Mucosa of descending colon (tissue), 3 donors: ENCODE measurements around the gene NELFB. TPM values are rescaled to one million over a fixed set of nuclear protein-coding genes. Genes with fewer than 3 reads are reported as not detected.

Source experiments
- ATAC-seq: fragments of 200-7000 bp; cut with Tn5 transposase; one replicate; pipeline ENCODE4 v1.9.1; 2020; ENCODE audit warnings: mild to moderate bottlenecking, moderate library complexity
- DNase-seq, 3 donors: peaks; one replicate each; pipeline ENCODE4 v3.0.0-alpha.2; 2020
- H3K36me3 ChIP-seq: fragments of 200-600 bp; one replicate; pipeline ENCODE4 v1.8.0; 2021; ENCODE audit warnings: low read depth, mild to moderate bottlenecking
- H3K4me1 ChIP-seq: fragments of 200-600 bp; one replicate; pipeline ENCODE4 v1.8.0; 2021; ENCODE audit warnings: low read depth, mild to moderate bottlenecking
- H3K4me3 ChIP-seq: fragments of 200-600 bp; one replicate; pipeline ENCODE4 v1.8.0; 2021; ENCODE audit warnings: mild to moderate bottlenecking
- H3K9me3 ChIP-seq: fragments of 200-600 bp; one replicate; pipeline ENCODE4 v1.8.0; 2021; ENCODE audit warnings: mild to moderate bottlenecking
- CTCF ChIP-seq: fragments of 200-600 bp; IDR thresholded peaks from one replicate; pipeline ENCODE4 v1.8.0; 2022; ENCODE audit warnings: antibody characterized with exemption, mild to moderate bottlenecking
- intact Hi-C, 2 donors: fragments of 100-400 bp; cut with DNase I in 1 of 2; cut with micrococcal nuclease in 1 of 2; formaldehyde crosslinking; loops; one replicate each; pipeline versions ENCODE4 v1.11.0 to v1.11.1; 2022; cut with DNase I, micrococcal nuclease
- total RNA-seq, 3 donors: library from RNA; stranded (reverse); fragmentation: NEBNext Ultra II Directional in 2 of 3; extraction: Animal tissue kit (Norgen Biotek cat#: 25700) in 2 of 3; gene quantifications; one replicate each; pipeline versions ENCODE4 v1.2.1 to v1.2.4, GENCODE V29; 2021 to 2023
- donor health status: DM: no; HTN: no; CAD: no; lungs with moderate emphysema.
- donor health status: DM: no; HTN: no; CAD: no.
- donor health status: DM: no; HTN: yes; CAD: no.

The NELFB gene
- total RNA-seq, 3 donors from 2014 or later = 52.9 to 66.2 (median 60.5) TPM

GRCh38 chr9:137244486-137245449 is 10.4 kb upstream of the NELFB start:
- Histone ChIP-seq H3K4me3 (no peak overlapping the region), H3K4me1 (peaks cover 19% of the 10 kb centered on the region), H3K9me3 (no peaks in the 10 kb centered on the region), H3K36me3 (peaks cover 4% of the 10 kb centered on the region)
- TF ChIP-seq CTCF = no peak
- DNase-seq = no peak
- intact Hi-C loops = no loop called here
- no peak for ATAC-seq

GRCh38 chr9:137245450-137246421 is 9.4 kb upstream of the NELFB start:
- no peak for DNase-seq
- intact Hi-C loops = no loop called here
- no peak for ATAC-seq
- Histone ChIP-seq H3K36me3 (peaks cover 4% of the 10 kb centered on the region), H3K9me3 (no peaks in the 10 kb centered on the region), H3K4me1 (peaks cover 15% of the 10 kb centered on the region), H3K4me3 (no peak overlapping the region)
- no peak for TF ChIP-seq CTCF

DNA sequence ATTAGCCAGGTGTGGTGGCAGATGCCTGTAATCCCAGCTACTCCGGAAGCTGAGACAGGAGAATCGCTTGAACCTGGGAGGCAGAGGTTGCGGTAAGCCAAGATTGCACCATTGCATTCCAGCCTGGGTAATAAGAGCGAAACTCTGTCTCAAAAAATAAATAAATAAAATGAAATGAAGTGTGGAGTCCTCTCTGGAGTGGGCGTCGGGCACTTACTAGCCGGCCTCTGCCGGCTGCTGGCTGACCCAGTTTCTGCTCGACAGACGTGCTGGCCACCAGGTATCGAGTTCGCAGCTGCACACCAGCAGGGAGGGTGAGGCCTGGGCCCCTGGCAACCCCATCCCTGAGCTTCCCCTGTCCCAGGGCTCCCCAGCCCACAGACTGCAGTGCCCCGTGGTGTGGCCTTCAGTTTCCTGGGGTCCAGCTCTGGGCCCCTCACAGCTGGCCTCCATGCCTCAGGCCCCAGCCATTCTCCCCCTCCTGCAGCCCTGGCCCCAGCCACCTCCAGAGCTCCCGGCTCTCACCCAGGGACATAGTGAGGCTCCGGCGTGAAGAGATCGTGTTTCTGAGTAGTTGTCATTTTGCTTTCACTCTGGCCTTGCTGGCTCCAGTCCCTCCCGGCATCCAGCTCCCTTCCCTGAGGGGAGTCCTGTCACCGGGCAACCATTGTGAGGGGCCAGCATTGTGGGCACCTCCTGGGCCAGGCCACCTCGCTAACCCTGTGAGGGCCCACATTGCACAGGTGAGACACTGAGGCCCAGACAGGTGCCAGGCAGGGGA is 7.8 kb upstream of the NELFB start:
- DNase-seq (no peak), ATAC-seq (no peak)
- Histone ChIP-seq H3K9me3 (no peaks in the 10 kb centered on the region), H3K4me3 (no peak overlapping the region), H3K4me1 (peaks cover 9% of the 10 kb centered on the region), H3K36me3 (no peaks in the 10 kb centered on the region)
- intact Hi-C loops = no loop called here
- no peak for TF ChIP-seq CTCF

- no peak for TF ChIP-seq CTCF
- Histone ChIP-seq H3K36me3 (no peaks in the 10 kb centered on the region), H3K4me1 (peaks cover 8% of the 10 kb centered on the region), H3K9me3 (no peaks in the 10 kb centered on the region), H3K4me3 (no peak overlapping the region)
- no peak for DNase-seq
- ATAC-seq = no peak
- intact Hi-C loops = no loop called here
Observed at GRCh38 chr9:137247916-137248175, 7.3 kb upstream of the NELFB start.
